Activated CD8-positive, alpha-beta memory T cell treated with anti-CD3 and anti-CD28 coated beads for 36 hours (primary cell): ENCODE results near the gene KNTC1. TPM values are rescaled to one million over a fixed set of nuclear protein-coding genes. Genes with fewer than 3 reads are reported as not detected.
"Not testable (repeated sequence)": the region's sequence is repeated elsewhere in the genome, so short reads cannot be mapped to it uniquely, and the experiment has no call there.

Source experiments
- CTCF ChIA-PET: fragments of 350-600 bp; sonication (Branson Sonifier 250); formaldehyde crosslinking; loops from one replicate; lab custom pipeline; 2021; ENCODE audit warnings: antibody characterized with exemption; lab: Charles Lee
- POLR2A ChIA-PET: fragments of 350-600 bp; sonication (Branson Sonifier 250); formaldehyde crosslinking; loops from one replicate; lab custom pipeline; 2021; ENCODE audit warnings: antibody characterized with exemption; lab: Charles Lee
- total RNA-seq, 2 experiments: library from RNA; stranded (reverse); gene quantifications; one replicate each; pipeline ENCODE4 v1.2.3, GENCODE V29; 2021

KNTC1 gene
- total RNA-seq, 2 experiments from 2014 or later, result 90.7 to 97.8 TPM

DNA sequence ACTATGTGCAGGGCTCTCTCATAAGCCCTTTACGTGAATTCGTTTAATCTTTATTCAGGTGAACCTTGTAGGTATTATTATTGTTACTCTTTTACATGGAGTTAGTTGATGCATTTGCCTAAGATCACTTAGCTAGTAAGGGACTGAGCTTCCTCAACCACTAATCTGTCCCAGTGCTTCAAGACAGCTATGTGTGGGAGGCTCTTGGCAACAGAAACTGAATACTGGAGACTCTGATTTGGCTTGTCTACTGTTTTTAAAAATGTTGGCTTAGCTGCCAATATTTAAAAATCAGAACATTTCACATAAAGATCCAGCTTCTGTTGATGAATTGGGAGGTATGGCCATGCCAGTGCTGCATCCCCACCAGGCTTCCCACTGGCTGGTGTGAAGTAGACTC lies 6.8 kb downstream of the KNTC1 start:
- CTCF ChIA-PET, result no interaction called here
- POLR2A ChIA-PET, result no interaction called here

DNA sequence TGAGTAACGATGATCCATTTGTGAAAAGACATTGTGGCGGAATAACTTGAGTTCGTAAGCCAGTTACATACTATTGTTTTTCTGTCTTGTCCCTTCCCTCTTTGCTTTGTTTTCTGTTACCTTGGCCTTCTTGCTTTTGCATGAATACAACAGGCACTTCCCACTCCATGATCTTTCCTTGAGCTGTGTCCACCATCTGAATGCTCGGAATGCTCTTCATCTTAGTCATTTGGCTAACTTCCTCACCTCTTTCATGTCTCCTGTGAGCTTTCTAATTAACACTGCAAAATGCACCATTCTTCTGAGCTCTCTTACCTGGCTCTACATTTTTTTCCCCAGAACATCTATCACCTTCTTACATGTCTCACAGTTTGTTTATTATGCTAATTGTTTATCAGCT lies 10.0 kb downstream of the KNTC1 start:
- ChIA-PET CTCF (interaction anchor here (0.7 to 1.5 kb wide), 3 partner anchors 11 to 49 kb away, joined by 3 to 4 read pairs (median 3); no protein-coding TSS in a partner anchor), POLR2A (interaction anchor here (1.2 kb wide), 1 partner anchor 11 kb away, joined by 3 read pairs; no protein-coding TSS in a partner anchor)

DNA sequence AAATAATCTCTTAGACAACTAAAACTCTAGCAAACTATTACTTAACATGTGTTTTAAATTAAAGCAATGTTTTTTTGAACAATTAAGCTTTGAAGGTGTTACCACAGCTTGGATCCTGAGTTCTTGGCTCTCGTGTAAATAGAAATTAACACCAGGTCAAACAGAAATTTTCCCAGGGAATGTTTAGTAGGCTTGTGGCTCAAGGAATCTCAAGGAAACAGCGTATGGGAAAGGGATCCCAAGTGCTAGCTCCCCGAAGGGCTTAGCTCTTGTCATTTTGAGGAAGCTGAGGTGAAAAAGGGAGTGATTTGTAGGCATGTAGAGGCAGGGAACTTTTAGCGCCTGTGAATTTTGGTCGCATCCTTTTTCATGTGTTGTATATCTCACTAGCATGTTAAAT lies 11.4 kb downstream of the KNTC1 start:
- POLR2A ChIA-PET, result no interaction called here

DNA sequence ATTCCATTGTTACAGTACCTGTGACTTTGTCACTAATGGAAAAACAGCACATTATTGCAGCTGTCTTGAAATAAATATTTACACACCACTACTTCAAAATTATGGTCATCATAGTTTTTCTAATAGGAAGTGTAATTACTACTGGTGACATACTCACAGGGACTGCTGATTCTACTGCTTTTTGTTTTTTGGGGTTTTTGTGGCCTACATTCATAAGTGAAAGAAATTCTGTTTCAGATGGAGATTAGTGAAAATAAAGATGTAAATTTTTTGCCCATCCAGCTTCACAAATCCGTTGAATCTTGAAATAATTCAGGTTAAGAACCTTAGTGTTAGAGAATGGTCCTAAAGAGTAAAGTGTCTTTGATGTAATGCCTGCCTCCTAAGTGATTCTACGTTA lies 17.5 kb downstream of the KNTC1 start:
- POLR2A ChIA-PET, result no interaction called here

More for the DNA sequence above, 11.4 kb downstream of the KNTC1 start:
- CTCF ChIA-PET, result interaction anchor here (1.5 kb wide), 1 partner anchor 16 kb away, joined by 3 read pairs; no protein-coding TSS in a partner anchor

DNA sequence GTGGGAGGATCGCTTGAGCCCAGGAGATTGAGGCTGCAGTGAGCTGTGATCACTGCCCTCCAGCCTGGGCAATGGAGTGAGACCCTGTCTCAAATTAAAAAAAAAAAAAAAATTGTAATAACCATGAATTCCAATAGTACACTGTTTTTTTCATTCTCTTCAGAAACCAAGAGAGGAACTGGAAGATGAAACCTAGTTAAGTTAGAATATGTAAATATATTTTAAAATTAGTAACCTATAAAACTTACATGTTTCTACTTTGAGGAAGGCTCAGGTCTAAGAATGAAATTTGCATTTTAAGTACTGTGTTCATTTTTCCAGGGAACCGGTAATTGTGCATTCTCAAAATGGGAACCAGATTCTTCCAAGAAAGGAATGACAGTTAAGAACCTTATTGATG lies 18.8 kb downstream of the KNTC1 start:
- ChIA-PET CTCF (no interaction called here), POLR2A (interaction anchor here (1.0 kb wide), 1 partner anchor 19 kb away, joined by 3 read pairs; the partner anchor contains the start of genes KNTC1 and RSRC2)

More for the DNA sequence above, 17.5 kb downstream of the KNTC1 start:
- CTCF ChIA-PET, result no interaction called here

DNA sequence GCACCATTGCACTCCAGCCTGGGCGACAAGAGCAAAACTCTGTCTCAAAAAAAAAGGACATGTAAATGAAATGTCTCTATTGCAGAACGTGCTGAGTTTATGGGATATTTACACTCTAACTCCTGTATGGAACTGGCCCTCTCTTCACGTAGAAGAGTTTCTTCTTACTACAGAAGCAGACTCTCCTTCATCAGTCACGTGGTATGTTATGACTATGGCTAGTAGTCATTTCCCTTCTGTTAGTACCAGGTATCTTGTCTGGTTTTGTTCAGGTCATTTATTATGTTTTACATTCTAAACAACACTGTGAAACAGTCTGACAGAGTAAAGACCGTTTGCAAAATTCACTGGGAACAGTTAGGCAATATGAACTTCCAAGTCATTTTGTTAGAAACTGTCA lies 20.3 kb downstream of the KNTC1 start:
- POLR2A ChIA-PET, result interaction anchor here (0.9 kb wide), 1 partner anchor 10 kb away, joined by 3 read pairs; no protein-coding TSS in a partner anchor
- CTCF ChIA-PET, result no interaction called here

DNA sequence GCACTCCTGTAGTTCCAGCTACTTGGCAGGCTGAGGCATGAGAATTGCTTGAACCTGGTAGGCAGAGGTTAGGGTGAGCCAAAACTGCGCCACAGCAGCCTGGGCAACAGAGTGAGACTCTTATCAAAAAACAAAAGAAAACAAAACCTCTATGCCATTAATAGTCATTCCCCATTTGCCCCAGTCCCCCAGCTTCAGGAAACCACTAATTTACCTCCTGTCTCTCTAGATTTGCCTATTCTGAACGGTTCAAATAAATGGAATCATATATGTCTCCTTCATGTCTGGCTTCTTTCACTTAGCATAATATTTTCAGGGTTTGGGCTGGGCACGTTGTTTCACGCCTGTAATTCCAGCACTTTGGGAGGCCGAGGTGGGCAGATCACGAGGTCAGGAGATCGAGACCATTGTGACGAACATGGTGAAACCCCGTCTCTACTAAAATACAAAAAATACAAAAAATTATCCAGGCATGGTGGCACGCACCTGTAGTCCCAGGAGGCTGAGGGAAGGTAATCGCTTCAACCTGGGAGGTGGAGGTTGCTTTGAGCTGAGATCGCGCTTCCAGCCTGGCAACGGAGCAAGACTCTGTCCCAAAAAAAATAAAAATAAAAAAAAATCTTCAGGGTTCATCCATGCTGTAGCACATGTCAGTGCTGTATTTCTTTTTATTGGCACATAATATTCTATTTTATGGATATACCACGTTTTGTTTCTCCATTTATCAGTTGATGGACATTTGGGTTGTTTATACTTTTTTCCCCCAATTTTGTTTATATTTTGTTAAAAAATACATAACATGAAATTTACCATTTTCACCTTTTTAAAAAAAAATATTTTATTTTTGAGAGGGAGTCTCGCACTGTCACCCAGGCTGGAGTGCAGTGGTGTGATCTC lies 31.9 kb downstream of the KNTC1 start:
- POLR2A ChIA-PET, result no interaction called here

DNA sequence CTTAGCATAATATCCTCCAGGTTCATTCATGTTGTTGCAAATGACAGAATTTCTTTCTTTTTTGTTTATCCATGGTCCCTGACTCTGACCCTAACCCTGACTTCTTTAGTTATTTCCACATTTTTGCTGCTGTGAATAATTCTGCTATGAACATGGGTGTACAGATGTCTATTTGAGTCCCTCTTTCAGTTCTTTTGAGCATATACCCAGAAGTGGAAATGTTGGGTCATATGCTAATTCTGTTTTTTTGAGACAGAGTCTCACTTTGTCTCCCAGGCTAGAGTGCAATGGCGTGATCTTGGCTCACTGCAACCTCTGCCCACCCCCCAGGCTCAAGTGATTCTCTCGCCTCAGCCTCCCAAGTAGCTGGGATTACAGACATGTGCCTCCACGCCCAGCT lies 33.1 kb downstream of the KNTC1 start:
- CTCF ChIA-PET, result no interaction called here
- POLR2A ChIA-PET, result no interaction called here

More for the DNA sequence above, 31.9 kb downstream of the KNTC1 start:
- CTCF ChIA-PET, result no interaction called here

DNA sequence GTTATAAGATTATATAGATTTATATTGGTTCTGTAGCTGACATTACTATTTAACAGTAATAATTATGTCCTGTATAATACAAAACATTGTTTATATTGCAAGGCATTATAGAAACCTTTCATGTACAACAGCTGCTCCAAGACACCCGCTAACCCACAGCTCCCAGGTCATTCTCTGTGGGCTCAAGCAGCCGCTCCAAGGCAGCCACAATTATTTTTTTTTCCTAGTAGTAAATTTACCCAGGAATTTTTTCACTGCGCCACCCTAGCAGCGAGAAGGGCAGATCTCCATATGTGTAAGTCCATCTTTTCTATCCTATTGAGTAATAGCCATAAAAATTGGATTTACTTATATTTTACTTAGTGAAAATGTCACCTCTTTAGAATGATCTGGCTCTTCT lies 36.3 kb downstream of the KNTC1 start:
- CTCF ChIA-PET, result no interaction called here
- POLR2A ChIA-PET, result no interaction called here

DNA sequence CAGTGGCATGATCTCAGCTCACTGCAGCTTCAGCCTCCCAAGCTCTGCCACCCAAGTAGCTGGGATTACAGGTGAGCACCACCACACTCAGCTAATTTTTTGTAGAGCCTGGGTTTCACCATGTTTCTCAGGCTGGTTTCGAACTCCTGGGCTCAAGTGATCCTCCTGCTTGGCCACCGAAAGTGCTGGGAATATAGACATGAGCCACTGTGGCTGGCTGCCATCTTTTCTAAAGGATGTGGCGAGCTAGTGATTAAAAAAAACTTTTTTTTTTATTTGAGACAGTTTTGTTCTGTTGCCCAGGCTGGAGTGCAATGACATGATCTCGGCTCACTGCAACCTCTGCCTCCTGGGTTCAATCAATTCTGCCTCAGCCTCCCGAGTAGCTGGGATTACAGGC lies 39.8 kb downstream of the KNTC1 start:
- POLR2A ChIA-PET, CTCF ChIA-PET: not testable (repeated sequence)

DNA sequence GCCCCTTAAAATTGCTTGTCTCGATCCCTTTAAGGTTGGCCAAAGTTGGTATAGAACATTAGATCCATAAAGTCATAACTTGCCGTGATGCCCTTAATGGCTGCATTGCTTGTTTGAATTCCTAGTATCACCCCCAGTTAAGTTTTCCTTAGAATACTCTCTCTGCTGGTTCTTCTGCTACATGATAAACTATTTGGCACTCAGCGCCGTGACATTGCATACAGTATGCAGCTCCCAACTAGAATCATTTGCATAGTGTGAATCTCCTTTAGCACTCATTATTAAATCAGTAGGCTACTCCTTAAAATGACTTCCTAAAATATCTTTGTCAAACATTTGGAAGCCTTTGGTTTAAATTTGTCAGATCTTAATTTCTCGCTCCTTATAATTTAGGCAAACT lies 42.2 kb downstream of the KNTC1 start:
- CTCF ChIA-PET, result no interaction called here
- POLR2A ChIA-PET, result no interaction called here

DNA sequence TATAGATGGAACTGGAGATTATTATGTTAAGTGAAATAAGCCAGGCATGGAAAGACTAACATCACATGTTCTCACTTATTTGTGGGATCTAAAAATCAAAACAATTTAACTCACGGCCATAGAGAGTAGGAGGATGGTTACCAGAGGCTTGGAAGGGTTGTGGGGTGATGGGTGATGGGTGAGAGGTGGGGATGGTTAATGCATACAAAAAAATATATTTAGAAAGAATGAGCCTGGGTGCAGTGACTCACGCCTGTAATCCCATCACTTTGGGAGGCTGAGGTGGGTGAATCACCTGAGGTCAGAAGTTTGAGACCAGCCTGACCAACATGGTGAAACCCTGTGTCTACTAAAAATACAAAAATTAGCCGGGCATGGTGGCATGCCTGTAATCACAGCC lies 43.0 kb downstream of the KNTC1 start:
- CTCF ChIA-PET, POLR2A ChIA-PET: not testable (repeated sequence)

DNA sequence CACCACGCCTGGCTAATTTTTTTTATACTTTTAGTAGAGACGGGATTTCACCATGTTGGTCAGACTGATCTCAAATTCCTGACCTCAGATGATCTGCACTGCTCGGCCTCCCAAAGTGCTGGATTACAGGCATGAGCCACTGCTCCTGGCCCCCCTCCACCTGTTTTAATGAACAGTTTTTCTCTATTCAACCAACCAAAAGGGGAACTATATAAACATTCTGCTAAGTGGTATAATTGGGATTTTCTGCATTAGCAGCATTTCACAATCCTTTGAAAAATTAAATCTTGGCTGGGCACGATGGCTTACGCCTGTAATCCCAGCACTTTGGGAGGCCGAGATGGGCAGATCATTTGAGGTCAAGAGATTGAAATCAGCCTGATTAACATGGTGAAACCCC lies 44.8 kb downstream of the KNTC1 start:
- POLR2A ChIA-PET, result no interaction called here

DNA sequence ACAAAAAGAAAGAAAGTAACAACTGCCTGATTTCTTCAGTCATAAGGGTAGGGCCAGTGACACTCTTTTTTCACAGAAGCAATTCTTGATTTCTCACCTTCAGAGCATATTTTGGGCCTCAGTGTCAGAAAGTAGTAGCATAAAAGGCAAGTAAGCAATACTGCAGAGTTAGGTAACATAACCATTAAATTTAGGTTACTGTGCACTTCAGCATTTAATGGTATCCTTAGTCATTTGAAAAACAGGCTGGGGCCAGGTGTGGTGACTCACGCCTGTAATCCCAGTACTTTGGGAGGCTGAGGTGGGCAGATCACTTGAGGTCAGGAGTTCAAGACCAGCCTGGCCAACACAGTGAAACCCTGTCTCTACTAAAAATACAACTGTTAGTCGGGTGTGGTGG lies 56.2 kb downstream of the KNTC1 start:
- POLR2A ChIA-PET, result interaction anchor here (0.6 kb wide), 1 partner anchor 48 kb away, joined by 3 read pairs; no protein-coding TSS in a partner anchor

More for the DNA sequence above, 44.8 kb downstream of the KNTC1 start:
- CTCF ChIA-PET, result no interaction called here

DNA sequence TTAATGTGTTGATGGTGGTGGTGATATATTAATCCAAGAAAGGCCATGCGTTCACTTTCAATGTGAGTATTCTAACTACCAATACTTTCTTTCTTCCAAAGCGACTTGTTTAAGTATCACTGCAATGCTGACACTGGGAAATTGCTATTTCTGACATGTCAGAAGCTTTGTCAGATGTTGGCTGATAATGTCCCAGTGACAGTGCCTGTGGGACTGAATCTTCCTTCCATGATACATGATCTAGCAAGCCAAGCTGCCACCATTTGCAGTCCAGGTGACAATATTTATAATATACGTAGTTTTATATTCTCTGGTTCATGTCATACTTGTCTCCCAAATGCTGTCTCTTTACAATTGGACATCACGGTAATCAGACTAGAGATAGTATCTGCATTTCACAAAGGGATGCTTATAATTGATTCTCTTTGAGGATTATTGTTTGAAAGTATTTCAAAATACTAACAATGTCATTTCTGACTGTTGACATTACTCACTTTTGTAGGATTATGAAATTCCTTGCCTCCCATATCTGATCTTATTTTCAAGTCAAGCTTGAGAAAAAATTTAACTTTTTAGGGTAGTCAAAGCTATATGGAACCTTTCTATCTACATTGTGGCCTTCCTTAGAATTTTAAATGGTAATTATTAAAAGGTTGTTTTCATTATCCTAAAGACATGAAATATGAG lies 57.3 kb downstream of the KNTC1 start:
- POLR2A ChIA-PET, result no interaction called here
- CTCF ChIA-PET, result no interaction called here

More for the DNA sequence above, 56.2 kb downstream of the KNTC1 start:
- CTCF ChIA-PET, result not testable (repeated sequence)

DNA sequence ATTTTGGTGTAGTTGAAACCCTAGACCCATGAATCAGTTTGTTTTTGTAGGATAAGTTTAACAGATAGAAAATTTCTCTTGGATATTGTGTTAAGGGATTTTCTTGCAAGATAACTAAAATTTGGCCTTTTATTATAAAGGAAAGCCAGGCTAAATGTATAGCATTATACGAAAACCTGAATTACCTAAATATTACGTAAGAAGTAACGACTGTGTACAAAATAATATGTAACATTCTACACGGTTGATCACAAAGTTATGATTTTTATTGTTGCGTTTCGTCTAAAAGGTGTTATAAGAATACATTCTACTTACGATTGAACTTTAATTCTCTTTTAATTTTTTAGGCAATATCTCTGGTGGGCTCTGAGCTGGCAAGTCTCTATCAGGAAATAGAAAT lies 63.9 kb downstream of the KNTC1 start:
- POLR2A ChIA-PET, result no interaction called here
- CTCF ChIA-PET, result no interaction called here

DNA sequence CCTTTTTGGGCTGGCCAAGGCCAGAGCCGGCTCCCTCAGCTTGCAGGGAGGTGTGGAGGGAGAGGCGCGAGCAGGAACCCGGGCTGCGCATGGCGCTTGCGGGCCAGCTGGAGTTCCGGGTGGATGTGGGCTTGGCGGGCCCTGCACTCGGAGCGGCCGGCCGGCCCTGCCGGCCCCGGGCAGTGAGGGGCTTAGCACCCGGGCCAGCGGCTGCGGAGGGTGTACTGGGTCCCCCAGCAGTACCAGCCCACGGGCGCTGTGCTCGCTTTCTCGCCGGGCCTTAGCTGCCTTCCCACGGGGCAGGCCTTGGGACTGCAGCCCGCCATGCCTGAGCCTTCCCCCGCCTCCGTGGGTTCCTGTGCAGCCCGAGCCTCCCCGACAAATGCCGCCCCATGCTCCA lies 64.9 kb downstream of the KNTC1 start:
- CTCF ChIA-PET, result not testable (repeated sequence)
- POLR2A ChIA-PET, result interaction anchor here (0.6 kb wide), 1 partner anchor 234 kb away, joined by 3 read pairs; no protein-coding TSS in a partner anchor

DNA sequence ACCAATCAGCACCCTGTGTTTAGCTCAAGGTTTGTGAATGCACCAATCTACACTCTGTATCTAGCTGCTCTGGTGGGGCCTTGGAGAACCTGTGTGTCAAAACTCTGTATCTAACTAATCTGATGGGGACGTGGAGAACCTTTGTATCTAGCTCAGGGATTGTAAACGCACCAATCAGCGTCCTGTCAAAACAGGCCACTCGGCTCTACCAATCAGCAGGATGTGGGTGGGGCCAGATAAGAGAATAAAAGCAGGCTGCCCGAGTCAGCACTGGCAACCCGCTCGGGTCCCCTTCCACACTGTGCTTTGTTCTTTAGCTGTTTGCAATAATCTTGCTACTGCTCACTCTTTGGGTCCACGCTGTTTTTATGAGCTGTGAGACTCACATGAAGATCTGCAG lies 65.5 kb downstream of the KNTC1 start:
- CTCF ChIA-PET, result not testable (repeated sequence)

DNA sequence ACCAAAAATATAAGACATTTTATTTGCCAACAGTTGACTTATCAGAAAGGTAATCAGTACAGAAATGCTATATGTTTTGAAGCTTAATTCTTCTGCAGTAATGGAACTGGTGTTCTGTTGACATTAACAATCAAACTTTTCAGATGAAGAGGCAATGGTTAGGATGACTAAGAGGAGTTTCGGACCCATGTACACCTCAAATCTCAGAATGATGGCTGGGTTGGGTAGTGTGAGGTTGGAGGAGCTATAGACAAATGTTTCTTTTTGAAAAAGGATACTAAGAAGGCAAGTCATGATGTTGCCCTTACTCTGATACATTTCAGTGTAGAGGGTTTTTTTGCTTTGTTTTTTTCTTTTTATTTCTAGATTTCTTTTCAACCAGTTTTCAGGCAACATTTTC lies 66.9 kb downstream of the KNTC1 start:
- ChIA-PET CTCF (no interaction called here), POLR2A (no interaction called here)

More for the DNA sequence above, 65.5 kb downstream of the KNTC1 start:
- POLR2A ChIA-PET, result not testable (repeated sequence)

DNA sequence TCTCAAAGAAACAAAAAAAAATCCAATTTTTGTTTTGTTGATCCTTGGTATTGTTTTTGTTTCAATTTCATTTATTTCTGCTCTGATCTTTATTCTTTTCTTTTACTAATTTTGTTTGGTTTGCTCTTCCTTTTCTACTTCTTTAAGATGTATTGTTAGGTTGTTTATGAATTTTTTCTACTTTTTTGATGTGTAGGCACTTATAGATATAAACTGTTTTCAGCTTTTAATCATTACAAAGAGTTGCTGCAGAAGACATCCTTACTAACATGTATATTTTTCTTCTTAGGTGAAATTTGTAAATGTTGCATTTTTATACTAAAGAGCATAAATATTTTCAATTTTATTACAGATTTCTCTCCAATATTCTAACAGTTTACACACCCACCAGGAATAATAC lies 69.8 kb downstream of the KNTC1 start:
- POLR2A ChIA-PET, result interaction anchor here (0.6 kb wide), 1 partner anchor 66 kb away, joined by 3 read pairs; no protein-coding TSS in a partner anchor
- CTCF ChIA-PET, result no interaction called here
